ENCODE measurements around the gene RNF220. TPM values are rescaled to one million over a fixed set of nuclear protein-coding genes. Genes with fewer than 3 reads are reported as not detected.

The RNF220 gene
- polyA plus RNA-seq, 1 donor (not counting 4 experiments of a cell fraction or from before 2014, with no cell fraction given): 42.7 TPM

DNA sequence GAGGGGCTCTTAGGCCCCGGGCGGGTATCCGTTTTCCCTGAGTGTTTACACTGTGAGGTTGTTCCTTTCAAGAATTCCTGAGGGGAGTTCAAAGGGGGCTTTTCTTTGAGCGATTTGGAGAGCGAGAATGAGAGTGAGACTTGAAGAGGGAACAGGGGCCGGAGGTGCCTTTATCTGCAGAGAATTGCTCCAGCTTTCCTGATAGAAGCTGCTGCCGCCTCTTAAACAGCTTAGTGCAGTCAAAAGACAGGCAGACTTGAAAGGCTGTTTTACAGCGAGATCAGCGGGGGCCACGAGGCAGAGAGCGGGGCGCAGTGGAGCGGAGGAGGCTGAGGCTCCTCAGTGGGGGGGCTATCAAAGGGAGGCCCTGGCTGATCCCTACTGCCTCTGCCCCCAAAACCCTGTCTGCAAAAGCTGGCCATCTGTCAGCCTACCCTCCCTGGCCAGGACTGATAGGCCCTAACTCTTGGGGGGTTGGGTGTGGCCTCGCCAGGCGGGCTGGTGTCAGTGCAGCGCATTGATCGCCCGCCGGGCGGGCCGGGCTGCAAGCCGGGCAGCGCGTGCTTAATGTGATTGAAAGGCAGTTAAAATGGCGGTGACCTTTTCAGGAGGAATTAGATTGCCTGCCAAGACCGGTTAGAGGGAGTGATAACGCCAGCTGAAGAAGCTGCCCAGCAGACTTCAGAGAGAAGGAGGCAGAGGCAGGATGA, 232.8 kb downstream of the RNF220 start:
- Histone ChIP-seq H3K79me2 (ENCODE audit: control insufficient read depth, insufficient read depth, low read length) (peaks cover 14% of the 10 kb centered on the region), H3K9ac (ENCODE audit: control insufficient read depth, extremely low read depth, insufficient read depth, low read length) (no peak overlapping the region), H3K27ac (ENCODE audit: control insufficient read depth, insufficient read depth, low read length) (no peak overlapping the region), H3K4me2 (ENCODE audit: control insufficient read depth, extremely low read depth, insufficient read depth, low read depth, low read length) (peak overlapping the region; percentile 3), H4K20me1 (ENCODE audit: control insufficient read depth, extremely low read depth, insufficient read depth, low read length) (peaks cover 8% of the 10 kb centered on the region), H3K27me3 (ENCODE audit: control insufficient read depth, extremely low read depth, insufficient read depth, low read length) (no peaks in the 10 kb centered on the region), H3K4me3 (ENCODE audit: control insufficient read depth in 2 of 3, extremely low read depth in 1 of 3, insufficient read depth in 2 of 3, low read depth in 1 of 3, low read length in 3 of 3) (no peak overlapping the region), H3K4me1 (ENCODE audit: control insufficient read depth, extremely low read depth, insufficient read depth, low read length) (peaks cover 19% of the 10 kb centered on the region), H3K36me3 (ENCODE audit: control insufficient read depth in 2 of 2, extremely low read depth in 1 of 2, insufficient read depth in 2 of 2, low read length in 2 of 2) (peaks cover 21 to 59% of the 10 kb centered on the region in 2 experiments), H3K9me1 (ENCODE audit: control insufficient read depth, extremely low read depth, insufficient read depth, low read length) (peaks cover 5% of the 10 kb centered on the region), H2AFZ (ENCODE audit: control insufficient read depth, low read length) (no peak overlapping the region), H3K9me3 (ENCODE audit: control insufficient read depth, low read depth, low read length) (no peaks in the 10 kb centered on the region)
- FAIRE-seq: no peak
- no peak for TF ChIP-seq EZH2 (IDR thresholded peaks at IDR 0.05; ENCODE audit: low read length)
- TF ChIP-seq, protein P1, sequence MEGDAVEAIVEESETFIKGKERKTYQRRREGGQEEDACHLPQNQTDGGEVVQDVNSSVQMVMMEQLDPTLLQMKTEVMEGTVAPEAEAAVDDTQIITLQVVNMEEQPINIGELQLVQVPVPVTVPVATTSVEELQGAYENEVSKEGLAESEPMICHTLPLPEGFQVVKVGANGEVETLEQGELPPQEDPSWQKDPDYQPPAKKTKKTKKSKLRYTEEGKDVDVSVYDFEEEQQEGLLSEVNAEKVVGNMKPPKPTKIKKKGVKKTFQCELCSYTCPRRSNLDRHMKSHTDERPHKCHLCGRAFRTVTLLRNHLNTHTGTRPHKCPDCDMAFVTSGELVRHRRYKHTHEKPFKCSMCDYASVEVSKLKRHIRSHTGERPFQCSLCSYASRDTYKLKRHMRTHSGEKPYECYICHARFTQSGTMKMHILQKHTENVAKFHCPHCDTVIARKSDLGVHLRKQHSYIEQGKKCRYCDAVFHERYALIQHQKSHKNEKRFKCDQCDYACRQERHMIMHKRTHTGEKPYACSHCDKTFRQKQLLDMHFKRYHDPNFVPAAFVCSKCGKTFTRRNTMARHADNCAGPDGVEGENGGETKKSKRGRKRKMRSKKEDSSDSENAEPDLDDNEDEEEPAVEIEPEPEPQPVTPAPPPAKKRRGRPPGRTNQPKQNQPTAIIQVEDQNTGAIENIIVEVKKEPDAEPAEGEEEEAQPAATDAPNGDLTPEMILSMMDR (optimal IDR thresholded peaks at IDR 0.05 in 1 of 3, IDR thresholded peaks at IDR 0.05 in 1 of 3, conservative IDR thresholded peaks at IDR 0.05 in 1 of 3; ENCODE audit: extremely low read depth in 1 of 3, insufficient read depth in 2 of 3, low read length in 3 of 3): no peak
- no peak for DNase-seq (ENCODE audit: low read depth, low spot score)
- dilution Hi-C loops (cut with MboI; ENCODE audit: extremely low pct_ligation_motif_present, low sequenced_read_pairs): no loop called here

- no peak for FAIRE-seq
- no peak for DNase-seq (ENCODE audit: low read depth, low spot score)
- Histone ChIP-seq H3K9me3 (ENCODE audit: control insufficient read depth, low read depth, low read length) (no peaks in the 10 kb centered on the region), H3K9ac (ENCODE audit: control insufficient read depth, extremely low read depth, insufficient read depth, low read length) (no peak overlapping the region), H3K4me3 (ENCODE audit: control insufficient read depth in 2 of 3, extremely low read depth in 1 of 3, insufficient read depth in 2 of 3, low read depth in 1 of 3, low read length in 3 of 3) (no peak overlapping the region), H3K27ac (ENCODE audit: control insufficient read depth, insufficient read depth, low read length) (no peak overlapping the region), H3K79me2 (ENCODE audit: control insufficient read depth, insufficient read depth, low read length) (no peaks in the 10 kb centered on the region), H3K4me2 (ENCODE audit: control insufficient read depth, extremely low read depth, insufficient read depth, low read depth, low read length) (no peak overlapping the region), H2AFZ (ENCODE audit: control insufficient read depth, low read length) (no peak overlapping the region), H3K4me1 (ENCODE audit: control insufficient read depth, extremely low read depth, insufficient read depth, low read length) (peaks cover 24% of the 10 kb centered on the region), H3K9me1 (ENCODE audit: control insufficient read depth, extremely low read depth, insufficient read depth, low read length) (peaks cover 5% of the 10 kb centered on the region), H3K36me3 (ENCODE audit: control insufficient read depth in 2 of 2, extremely low read depth in 1 of 2, insufficient read depth in 2 of 2, low read length in 2 of 2) (peaks cover 23 to 57% of the 10 kb centered on the region in 2 experiments), H3K27me3 (ENCODE audit: control insufficient read depth, extremely low read depth, insufficient read depth, low read length) (no peaks in the 10 kb centered on the region), H4K20me1 (ENCODE audit: control insufficient read depth, extremely low read depth, insufficient read depth, low read length) (peaks cover 8% of the 10 kb centered on the region)
- TF ChIP-seq, protein P1 (optimal IDR thresholded peaks at IDR 0.05 in 1 of 3, IDR thresholded peaks at IDR 0.05 in 1 of 3, conservative IDR thresholded peaks at IDR 0.05 in 1 of 3; ENCODE audit: extremely low read depth in 1 of 3, insufficient read depth in 2 of 3, low read length in 3 of 3): no peak
- no peak for TF ChIP-seq EZH2 (IDR thresholded peaks at IDR 0.05; ENCODE audit: low read length)
- dilution Hi-C loops (cut with MboI; ENCODE audit: extremely low pct_ligation_motif_present, low sequenced_read_pairs): no loop called here
Observed at GRCh38 chr1:44640200-44640853, 235.3 kb downstream of the RNF220 start.
